Panc1 (cell line): ENCODE measurements around the gene IBA57. TPM values are rescaled to one million over a fixed set of nuclear protein-coding genes. Genes with fewer than 3 reads are reported as not detected.

ENCODE experiments used
- ATAC-seq: fragments of 200-7000 bp; cut with Tn5 transposase; 2 replicates; pipeline ENCODE4 v1.9.1; 2020; ENCODE audit warnings: mild to moderate bottlenecking, moderate library complexity
- BruUV-seq: library from RNA; stranded (reverse); fragments of 400-500 nt; replicated peaks from 2 replicates; lab custom pipeline; 2021; lab: Mats Ljungman, UMichigan
- CTCF ChIA-PET: fragments of 300-600 bp; sonication (Branson Sonifier 250); formaldehyde crosslinking; loops from one replicate; lab custom pipeline; 2022; ENCODE audit warnings: antibody characterized with exemption; lab: Charles Lee
- POLR2A ChIA-PET: fragments of 300-600 bp; sonication (Branson Sonifier 250); formaldehyde crosslinking; loops from one replicate; lab custom pipeline; 2022; ENCODE audit warnings: antibody characterized with exemption; lab: Charles Lee
- DNase-seq: peaks from one replicate; pipeline ENCODE4 v3.0.0-alpha.2; 2010; ENCODE audit warnings: low read depth, low spot score
- H3K27ac ChIP-seq: 2 replicates; pipeline ENCODE4 v1.5.1; 2011; ENCODE audit warnings: mild to moderate bottlenecking, low read length, inconsistent platforms
- H3K27me3 ChIP-seq: fragments of 200-500 bp; sonication (Bioruptor generic); 2 replicates; pipeline ENCODE4 v1.6.0; 2014; ENCODE audit warnings: low read length, inconsistent platforms; ENCODE audit not compliant: control insufficient read depth, insufficient read depth
- H3K36me3 ChIP-seq: fragments of 200-500 bp; sonication (Bioruptor generic); 2 replicates; pipeline ENCODE4 v1.5.1; 2014; ENCODE audit warnings: inconsistent platforms, mild to moderate bottlenecking, low read length, moderate library complexity; ENCODE audit not compliant: control insufficient read depth, insufficient read depth
- H3K4me1 ChIP-seq: 2 replicates; pipeline ENCODE4 v1.5.1; 2011; ENCODE audit warnings: inconsistent platforms, mild to moderate bottlenecking, low read length, moderate library complexity; ENCODE audit not compliant: control insufficient read depth, insufficient read depth
- H3K4me3 ChIP-seq, 2 experiments: 2 replicates each; pipeline ENCODE4 v1.5.1; 2011 to 2012; ENCODE audit warnings: low read depth in 2 of 2, low read length in 2 of 2, mild to moderate bottlenecking in 2 of 2, inconsistent platforms in 1 of 2, moderate library complexity in 1 of 2
- H3K9me3 ChIP-seq: fragments of 200-500 bp; sonication (Bioruptor generic); 2 replicates; pipeline ENCODE4 v1.5.1; 2014; ENCODE audit warnings: low read depth, mild to moderate bottlenecking, inconsistent platforms, low read length, moderate library complexity; ENCODE audit not compliant: control insufficient read depth, insufficient read depth
- POLR2AphosphoS5 ChIP-seq: IDR thresholded peaks from 2 replicates; pipeline ENCODE4 v1.6.1; 2012; ENCODE audit warnings: mild to moderate bottlenecking, low read depth, low read length, moderate library complexity
- SIN3A ChIP-seq: IDR thresholded peaks from 2 replicates; pipeline ENCODE4 v1.6.1; 2012; ENCODE audit warnings: low read depth, mild to moderate bottlenecking, low read length, moderate library complexity, borderline replicate concordance; ENCODE audit not compliant: insufficient read depth
- TCF7L2 ChIP-seq: IDR thresholded peaks from 2 replicates; pipeline ENCODE4 v1.6.1; 2011; ENCODE audit warnings: mild to moderate bottlenecking, low read depth, low read length, inconsistent platforms
- in situ Hi-C: cut with HindIII; loops from 2 replicates; pipeline ENCODE4 v1.10.0; 2016; ENCODE audit warnings: low sequenced_read_pairs, low pct_unique_long_range_greater_than_20kb
- intact Hi-C: fragments of 100-400 bp; cut with micrococcal nuclease; formaldehyde crosslinking; loops from one replicate; pipeline ENCODE4 v1.10.0; 2022; ENCODE audit not compliant: unreplicated experiment
- total RNA-seq: library from RNA; stranded (reverse); gene quantifications from one replicate; pipeline ENCODE4 v1.2.1, GENCODE V29; 2021; ENCODE audit not compliant: unreplicated experiment
- TF ChIP-seq, protein P1 (sequence below): fragments of 450-650 bp; IDR thresholded peaks from 2 replicates; pipeline ENCODE4 v1.5.1; 2017; ENCODE audit warnings: mild to moderate bottlenecking
- TF ChIP-seq, protein P2 (sequence below), 2 experiments: IDR thresholded peaks; 2 replicates each; pipeline ENCODE4 v1.6.1; 2011 to 2012; ENCODE audit warnings: low read depth in 2 of 2, control low read depth in 1 of 2, low read length in 1 of 2, mild to moderate bottlenecking in 1 of 2, moderate library complexity in 1 of 2; ENCODE audit not compliant: insufficient read depth in 1 of 2

The IBA57 gene
- total RNA-seq, 1 experiment from 2014 or later = 11.3 TPM

DNA sequence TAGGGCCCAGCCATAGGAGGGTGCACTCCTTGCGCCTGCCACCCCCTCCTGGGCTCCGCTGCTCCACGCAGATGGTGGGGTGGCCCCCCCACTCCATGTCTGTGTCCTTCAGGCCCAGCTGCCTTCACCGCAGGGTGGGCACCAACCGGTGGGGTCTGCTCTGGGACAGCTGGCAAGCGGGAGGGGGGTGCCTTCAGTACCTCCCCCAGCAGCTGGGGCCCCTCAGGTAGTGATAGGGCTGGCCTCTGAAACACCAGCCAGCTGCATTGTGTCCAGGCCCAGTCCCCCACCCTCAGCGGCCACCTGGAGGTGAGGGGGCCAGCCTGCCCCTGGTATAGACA is 15.5 kb upstream of the IBA57 start:
- POLR2A ChIA-PET = no interaction called here
- ATAC-seq (peak; percentile 3; the same call in 1 of the 2 replicates), DNase-seq (no peak)
- no peak overlapping the region for H3K4me3 ChIP-seq
- H3K27me3 ChIP-seq = no peaks in the 10 kb centered on the region
- no TSS peak for BruUV-seq
- intact Hi-C loops = no loop called here
- CTCF ChIA-PET = interaction anchor here (0.6 kb wide), 2 partner anchors 144 to 307 kb away, joined by 5 to 6 read pairs; a partner anchor contains a TSS
- H3K36me3 ChIP-seq = no peaks in the 10 kb centered on the region; the same call in 1 of the 2 replicates
- peaks cover 28% of the 10 kb centered on the region for H3K4me1 ChIP-seq
- H3K9me3 ChIP-seq = no peaks in the 10 kb centered on the region
- in situ Hi-C loops = no loop called here
- no peak for TF ChIP-seq SIN3A
- TF ChIP-seq TCF7L2 = no peak
- TF ChIP-seq POLR2AphosphoS5 = no peak
- TF ChIP-seq, protein P1, sequence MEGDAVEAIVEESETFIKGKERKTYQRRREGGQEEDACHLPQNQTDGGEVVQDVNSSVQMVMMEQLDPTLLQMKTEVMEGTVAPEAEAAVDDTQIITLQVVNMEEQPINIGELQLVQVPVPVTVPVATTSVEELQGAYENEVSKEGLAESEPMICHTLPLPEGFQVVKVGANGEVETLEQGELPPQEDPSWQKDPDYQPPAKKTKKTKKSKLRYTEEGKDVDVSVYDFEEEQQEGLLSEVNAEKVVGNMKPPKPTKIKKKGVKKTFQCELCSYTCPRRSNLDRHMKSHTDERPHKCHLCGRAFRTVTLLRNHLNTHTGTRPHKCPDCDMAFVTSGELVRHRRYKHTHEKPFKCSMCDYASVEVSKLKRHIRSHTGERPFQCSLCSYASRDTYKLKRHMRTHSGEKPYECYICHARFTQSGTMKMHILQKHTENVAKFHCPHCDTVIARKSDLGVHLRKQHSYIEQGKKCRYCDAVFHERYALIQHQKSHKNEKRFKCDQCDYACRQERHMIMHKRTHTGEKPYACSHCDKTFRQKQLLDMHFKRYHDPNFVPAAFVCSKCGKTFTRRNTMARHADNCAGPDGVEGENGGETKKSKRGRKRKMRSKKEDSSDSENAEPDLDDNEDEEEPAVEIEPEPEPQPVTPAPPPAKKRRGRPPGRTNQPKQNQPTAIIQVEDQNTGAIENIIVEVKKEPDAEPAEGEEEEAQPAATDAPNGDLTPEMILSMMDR = no peak
- TF ChIP-seq, protein P2, sequence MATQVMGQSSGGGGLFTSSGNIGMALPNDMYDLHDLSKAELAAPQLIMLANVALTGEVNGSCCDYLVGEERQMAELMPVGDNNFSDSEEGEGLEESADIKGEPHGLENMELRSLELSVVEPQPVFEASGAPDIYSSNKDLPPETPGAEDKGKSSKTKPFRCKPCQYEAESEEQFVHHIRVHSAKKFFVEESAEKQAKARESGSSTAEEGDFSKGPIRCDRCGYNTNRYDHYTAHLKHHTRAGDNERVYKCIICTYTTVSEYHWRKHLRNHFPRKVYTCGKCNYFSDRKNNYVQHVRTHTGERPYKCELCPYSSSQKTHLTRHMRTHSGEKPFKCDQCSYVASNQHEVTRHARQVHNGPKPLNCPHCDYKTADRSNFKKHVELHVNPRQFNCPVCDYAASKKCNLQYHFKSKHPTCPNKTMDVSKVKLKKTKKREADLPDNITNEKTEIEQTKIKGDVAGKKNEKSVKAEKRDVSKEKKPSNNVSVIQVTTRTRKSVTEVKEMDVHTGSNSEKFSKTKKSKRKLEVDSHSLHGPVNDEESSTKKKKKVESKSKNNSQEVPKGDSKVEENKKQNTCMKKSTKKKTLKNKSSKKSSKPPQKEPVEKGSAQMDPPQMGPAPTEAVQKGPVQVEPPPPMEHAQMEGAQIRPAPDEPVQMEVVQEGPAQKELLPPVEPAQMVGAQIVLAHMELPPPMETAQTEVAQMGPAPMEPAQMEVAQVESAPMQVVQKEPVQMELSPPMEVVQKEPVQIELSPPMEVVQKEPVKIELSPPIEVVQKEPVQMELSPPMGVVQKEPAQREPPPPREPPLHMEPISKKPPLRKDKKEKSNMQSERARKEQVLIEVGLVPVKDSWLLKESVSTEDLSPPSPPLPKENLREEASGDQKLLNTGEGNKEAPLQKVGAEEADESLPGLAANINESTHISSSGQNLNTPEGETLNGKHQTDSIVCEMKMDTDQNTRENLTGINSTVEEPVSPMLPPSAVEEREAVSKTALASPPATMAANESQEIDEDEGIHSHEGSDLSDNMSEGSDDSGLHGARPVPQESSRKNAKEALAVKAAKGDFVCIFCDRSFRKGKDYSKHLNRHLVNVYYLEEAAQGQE (IDR thresholded peaks at IDR 0.05; ENCODE audit: insufficient read depth in 1 of 2, low read depth in 2 of 2, low read length in 1 of 2) = no peak
- no peak overlapping the region; the same call in 1 of the 2 replicates for H3K27ac ChIP-seq

DNA sequence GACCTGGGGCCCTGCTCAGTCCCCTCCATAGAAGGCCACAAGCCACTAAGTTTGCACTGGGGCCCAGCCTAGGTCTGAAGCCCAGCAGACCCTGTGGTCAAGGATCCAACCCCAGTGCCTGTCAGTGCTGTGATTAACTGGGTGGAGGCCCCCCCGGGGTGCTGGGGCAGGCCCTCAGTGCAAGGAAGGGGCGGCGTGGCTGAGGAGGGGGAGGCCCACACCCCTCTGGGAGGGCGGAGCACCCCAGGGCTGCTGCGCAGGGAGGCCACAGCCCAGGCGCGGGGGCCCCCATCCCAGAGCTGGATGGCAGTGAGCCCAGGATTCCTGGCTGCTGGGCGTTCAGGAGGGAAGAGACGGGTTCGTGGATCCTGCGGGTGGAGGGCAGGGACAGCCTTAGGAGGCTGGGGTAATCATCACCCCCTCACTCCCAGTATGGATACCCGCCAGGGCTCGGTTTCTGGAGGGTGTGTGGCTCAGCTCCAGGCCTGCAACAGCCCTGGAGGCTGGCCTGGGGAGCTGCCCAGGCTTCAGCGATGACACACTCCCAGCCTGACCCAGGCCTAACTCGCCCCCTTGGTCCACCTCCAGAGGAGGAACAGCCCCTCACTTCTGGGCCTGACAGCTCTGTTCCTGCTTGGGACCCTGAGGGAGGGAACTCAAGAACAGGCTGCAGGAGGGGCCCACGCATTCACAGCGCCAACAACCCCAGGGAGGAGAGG is 15.0 kb upstream of the IBA57 start:
- BruUV-seq = no TSS peak
- Histone ChIP-seq H3K36me3 (no peaks in the 10 kb centered on the region; the same call in 1 of the 2 replicates), H3K27ac (no peak overlapping the region; the same call in 1 of the 2 replicates), H3K4me1 (peaks cover 28% of the 10 kb centered on the region), H3K27me3 (no peaks in the 10 kb centered on the region), H3K9me3 (no peaks in the 10 kb centered on the region), H3K4me3 (no peak overlapping the region)
- TF ChIP-seq, protein P1 = no peak
- TF ChIP-seq SIN3A = no peak
- TF ChIP-seq POLR2AphosphoS5 = no peak
- TF ChIP-seq TCF7L2 = no peak
- TF ChIP-seq, protein P2 (IDR thresholded peaks at IDR 0.05; ENCODE audit: insufficient read depth in 1 of 2, low read depth in 2 of 2, low read length in 1 of 2) = no peak
- ATAC-seq (peak; percentile 38), DNase-seq (no peak)
- POLR2A ChIA-PET = no interaction called here
- CTCF ChIA-PET = no interaction called here
- intact Hi-C loops = no loop called here
- in situ Hi-C loops = no loop called here
